ENCODE results near the gene MICU1.
A peak's percentile ranks its signal among the peaks of the same experiment; 100 is the strongest.
"Not testable (repeated sequence)": the region's sequence is repeated elsewhere in the genome, so short reads cannot be mapped to it uniquely, and the experiment has no call there.

The MICU1 gene

DNA sequence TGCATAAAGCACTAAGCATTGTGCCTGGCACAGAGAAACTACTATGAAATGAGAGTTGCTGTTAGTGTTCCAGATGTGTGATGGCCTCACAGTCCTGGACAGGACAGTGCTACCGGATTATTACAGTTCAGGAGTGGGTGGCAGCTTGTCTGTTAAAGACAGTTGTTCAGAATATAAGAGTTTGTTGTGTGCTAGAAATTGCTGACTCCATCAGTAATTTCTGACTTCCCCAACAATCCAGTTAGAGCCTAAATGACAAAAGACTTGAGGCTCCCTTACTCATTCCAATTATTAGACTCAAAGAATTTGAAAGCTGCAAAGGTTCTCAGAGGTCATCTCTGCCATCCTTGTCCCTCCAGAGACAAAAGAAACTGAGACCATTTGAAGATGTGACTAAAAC, 236.9 kb downstream of the MICU1 start:
- DNase-seq (ENCODE audit: low read depth in 2 of 2) = no peak

DNA sequence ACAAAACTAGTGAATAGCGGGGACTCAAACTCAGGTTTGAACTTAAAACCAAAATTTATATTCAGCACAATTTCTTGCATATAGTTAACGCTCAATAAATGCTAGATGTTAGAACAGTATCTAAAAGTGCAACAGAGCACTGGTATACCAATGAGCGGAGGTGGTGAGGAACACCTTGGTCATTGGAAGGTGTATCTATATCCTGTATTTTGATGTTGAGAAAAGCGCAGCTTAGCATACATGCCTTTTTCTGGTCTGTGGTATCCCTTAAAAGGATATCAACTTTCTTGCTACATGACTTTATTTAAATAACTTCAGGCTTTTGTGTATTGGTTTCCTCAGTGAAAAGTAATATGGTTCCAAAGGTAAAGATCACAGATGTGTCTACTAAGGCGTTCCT, 237.8 kb downstream of the MICU1 start:
- no peak for DNase-seq (ENCODE audit: low read depth in 2 of 2)

DNA sequence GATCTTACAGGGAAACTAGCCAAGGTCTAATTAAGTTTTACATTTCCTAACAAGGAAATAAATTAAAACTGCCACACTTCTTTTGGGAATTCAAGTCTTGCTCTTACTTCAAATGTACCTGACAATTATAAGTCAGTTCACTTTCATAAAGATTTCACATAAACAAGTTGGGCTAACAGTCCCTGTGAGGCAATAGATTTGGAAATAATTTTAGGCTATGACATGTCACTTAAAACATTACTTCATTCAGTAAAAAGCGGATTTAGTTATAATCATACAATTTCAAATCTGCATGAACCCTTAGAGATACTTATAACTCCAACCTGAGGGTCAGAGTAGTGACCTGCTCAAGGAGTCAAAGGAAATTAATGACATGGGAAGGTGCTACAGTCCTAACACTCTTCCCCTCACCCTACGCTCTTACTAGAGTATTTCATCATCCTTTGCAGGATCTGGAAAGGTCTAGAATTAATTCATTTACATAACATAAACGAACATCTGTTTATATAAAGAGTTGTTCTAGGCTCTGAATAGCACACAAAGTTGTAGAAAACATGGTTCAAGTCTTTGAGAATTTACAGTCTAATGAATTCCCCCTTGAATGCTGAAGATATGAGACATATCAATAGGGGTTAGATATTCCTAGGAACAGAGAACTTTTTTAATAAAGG, 238.8 kb downstream of the MICU1 start:
- no peak for DNase-seq (ENCODE audit: low read depth in 2 of 2)

DNA sequence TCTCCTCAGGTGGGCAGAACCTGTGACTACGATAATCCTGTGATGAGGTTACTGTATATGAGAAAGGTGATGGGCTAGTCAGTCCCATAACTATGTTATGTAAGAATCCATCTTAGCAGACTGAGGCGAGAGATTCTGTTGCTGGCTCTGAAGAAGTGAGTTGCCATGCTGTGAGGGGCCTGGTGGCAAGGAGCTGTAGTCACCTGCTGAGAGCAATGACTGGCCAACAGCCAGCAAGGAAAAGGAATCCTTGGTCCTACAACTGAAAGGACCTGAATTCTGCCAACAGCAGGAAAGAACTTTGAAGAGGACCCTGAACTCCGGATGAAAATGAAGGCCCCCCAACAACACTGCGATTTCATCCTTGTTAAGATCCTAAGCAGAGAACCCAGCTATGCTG, 240.2 kb downstream of the MICU1 start:
- no peak for DNase-seq (ENCODE audit: low read depth in 2 of 2)

DNA sequence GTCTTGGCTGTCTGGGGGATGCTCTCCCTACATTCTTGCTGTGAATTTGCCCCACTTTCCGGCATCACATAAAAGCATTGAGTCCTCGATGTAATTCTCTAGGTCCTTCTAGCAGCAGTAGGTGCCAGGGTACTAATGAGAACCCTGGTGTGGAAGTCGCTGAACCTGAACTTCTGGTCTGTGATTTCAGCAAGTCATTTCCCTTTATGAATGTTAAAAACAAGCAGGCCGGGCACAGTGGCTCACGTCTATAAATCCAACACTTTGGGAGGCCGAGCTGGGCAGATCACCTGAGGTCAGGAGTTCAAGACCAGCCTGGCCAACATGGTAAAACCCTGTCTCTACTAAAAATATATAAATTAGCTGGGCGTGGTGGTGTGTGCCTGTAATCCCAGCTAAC, 240.9 kb downstream of the MICU1 start:
- DNase-seq (ENCODE audit: low read depth in 2 of 2) = not testable (repeated sequence)

DNA sequence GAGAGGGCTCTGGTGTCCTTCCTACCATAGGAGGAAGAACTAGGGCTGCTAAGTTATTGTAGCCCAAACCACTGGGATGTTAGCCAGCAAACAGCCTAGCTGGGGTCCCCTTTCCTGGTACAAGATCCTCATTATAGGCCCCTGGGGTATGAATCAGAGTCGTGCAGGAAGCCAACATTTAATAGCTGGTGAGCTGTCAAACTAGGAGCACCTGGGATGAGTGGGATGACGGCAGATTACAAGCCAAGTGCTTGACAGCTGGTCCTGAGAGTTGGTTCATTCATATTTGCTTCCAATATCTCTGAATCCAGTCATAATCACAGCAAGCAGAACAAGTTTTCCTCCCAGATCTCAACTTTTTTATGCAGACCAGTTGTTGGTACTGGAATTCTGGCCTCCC, 246.1 kb downstream of the MICU1 start:
- no peak for DNase-seq (ENCODE audit: low read depth in 2 of 2)

DNA sequence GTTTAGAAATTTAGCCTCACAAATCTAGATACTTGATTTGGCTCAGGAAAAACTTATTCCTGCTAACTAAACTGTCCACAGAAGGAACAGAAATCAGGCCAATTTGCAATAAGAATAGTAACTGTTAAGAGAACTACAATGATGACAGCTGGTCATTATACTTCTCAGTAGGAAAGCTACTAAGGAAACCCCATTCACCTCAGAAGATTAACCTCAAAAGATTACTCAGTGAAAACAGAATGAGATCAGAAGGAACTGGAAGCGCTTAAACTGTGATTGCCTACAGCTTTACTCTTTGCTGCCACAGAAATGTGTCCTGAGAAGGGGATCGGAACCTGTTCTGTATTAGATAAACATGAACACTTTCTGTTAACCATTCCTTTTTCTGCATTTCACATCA, 246.8 kb downstream of the MICU1 start:
- DNase-seq (ENCODE audit: low read depth in 2 of 2) = no peak

DNA sequence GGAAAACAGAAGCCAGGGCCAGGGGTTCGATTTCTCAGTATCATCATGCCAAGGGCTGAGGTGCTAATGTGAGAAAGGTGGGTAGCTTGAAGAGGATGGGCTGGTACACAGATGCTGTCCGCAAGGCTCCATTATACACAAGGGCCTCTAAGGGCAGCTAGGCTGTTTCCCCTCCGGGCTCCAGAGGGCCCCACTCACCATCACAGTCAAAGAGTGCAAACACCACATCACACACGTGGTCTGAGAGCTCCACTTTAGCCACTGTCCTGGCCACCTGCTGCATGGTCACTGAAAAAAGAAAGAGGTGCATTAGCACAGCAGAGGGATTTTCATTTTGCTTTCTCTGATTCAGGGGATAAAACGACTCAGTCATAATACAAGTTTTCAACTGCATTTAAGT, 250.3 kb downstream of the MICU1 start:
- no peak for DNase-seq (ENCODE audit: low read depth in 2 of 2)

DNA sequence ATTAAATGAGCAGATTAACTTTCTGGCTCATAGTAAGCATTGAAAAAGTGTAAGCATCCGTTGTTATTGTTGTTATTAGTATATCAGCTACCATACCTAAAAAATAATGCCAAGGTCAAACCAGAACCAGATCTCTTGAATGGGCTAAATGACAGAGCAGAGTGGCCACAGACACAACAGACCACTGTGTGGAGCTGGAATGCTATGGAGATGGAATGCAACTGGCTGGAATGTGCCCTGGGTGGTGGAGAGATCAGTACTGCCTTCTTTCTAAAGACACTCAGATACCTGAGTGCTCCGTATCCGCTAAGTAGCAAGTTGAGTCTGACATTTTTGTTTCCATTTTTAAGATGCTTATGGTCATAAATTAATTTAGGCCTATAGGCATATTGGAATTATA, 250.7 kb downstream of the MICU1 start:
- no peak for DNase-seq (ENCODE audit: low read depth in 2 of 2)

DNA sequence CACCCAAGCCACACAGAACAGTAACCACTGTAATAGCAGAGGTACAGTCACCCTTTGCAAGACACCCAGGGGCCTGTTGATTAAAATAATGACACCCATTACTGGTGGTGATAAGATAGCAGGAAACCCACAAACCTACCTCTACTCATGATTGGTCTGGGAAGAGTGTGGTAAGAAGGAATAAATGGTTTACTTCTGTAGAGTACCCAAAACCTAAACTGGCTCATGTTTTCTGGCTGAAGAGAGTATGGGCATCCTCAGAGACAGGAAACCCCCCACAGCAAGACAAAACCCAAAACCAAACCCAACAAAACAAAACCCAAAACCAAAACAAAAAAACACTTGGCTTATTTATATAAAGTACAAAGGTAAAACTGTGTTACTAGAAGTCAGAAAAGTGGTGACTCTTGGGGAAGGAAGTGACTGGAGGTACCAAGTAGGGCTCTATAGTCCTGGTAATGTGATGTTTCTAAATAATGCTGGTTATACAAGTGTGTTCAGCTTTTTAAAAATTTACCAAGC, 255.6 kb downstream of the MICU1 start:
- DNase-seq (ENCODE audit: low read depth in 2 of 2) = no peak

DNA sequence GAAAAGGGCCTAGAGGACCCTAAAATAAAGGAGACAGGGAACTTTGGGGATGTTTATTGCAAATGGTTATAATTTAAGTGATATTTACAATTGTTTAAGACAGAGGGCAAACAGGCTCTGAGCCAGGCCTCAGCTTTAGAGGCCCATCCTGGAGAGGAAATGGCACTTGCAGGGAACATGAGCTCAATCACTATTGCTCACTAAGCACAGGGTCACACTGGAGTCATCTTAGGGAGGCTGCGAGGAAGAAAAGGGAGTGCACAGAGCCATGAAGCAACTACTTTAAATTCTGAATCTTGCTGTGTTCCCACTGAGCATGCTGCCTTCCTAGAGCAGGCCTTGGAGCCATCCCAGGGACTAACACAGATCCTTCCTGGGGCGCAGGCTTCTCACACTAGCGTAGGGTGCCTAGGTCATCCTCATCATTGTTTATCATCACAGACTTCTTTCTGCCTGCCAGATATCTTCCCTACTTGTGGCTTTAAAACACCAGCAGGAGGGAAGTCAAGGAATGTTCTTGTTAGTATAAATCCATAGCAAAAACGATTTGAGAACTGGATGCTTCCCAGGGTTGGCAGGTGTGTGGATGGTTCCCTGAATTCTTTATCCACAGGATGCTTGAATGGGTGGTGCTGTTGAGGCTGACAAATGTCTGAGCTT, 258.4 kb downstream of the MICU1 start:
- DNase-seq (ENCODE audit: low read depth in 2 of 2) = no peak

DNA sequence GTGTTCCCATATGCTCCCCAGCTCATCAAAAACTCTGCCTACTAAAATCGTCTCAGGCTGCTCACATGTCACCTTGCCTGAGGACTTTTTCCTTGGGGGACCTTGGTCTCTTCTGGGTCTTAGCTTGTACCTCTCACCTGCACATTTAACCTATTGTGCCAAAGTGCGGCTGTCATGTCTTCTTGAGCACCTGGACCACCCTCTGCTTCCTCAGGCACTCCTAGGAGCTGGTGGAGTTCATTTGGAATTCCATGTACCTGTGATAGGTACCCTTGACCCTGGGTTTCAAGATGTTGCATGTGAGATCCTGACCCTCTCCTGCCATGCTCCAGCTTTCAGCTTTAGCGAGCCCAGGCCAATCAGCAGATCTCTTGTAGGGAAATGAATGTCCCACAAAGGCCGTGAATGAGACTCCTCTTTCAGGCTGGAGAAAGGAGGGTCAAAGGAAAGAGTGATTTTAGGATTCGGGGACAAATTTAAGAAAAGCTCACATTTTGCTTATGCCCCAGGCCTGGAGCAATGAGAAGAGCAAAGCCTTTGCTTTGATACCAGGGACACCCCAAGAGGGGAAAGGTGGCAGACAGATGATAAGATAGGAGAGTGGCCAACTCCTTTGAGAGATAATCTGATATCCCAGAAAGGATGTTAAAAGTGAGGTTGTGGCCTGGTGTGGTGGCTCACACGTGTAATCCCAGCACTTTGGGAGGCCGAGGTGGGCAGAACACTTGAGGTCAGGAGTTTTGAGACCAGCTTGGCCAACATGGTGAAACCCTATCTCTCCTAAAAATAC, 260.6 kb downstream of the MICU1 start:
- DNase-seq (ENCODE audit: low read depth in 2 of 2) = no peak

DNA sequence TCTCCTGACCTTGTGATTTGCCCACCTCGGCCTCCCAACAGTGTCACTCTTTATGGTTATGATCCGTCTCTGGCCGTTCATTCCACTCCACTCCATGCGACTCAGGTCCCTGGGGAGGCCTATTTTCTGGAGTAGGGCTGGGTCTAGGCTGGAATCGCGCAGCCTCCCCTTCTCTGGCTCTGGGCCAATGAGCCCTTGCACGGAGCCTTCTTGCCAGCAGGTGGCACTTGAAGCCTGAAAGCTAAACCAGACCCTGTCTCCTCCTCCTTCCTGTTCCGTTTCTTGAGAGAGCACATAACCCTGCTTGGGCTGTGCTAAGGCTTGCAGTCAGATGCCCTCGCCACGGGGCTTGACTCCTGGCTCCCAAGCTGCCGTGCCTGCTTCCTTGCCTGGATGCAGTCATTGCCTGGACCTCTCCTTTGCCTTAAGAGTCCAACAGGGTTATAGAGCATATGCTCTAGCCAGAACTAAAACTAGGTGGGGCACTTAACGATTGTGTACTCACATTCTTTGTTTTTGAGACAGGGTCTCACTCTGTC, 261.6 kb downstream of the MICU1 start:
- peak; percentile 82 to 83 for DNase-seq (ENCODE audit: low read depth in 2 of 2)

DNA sequence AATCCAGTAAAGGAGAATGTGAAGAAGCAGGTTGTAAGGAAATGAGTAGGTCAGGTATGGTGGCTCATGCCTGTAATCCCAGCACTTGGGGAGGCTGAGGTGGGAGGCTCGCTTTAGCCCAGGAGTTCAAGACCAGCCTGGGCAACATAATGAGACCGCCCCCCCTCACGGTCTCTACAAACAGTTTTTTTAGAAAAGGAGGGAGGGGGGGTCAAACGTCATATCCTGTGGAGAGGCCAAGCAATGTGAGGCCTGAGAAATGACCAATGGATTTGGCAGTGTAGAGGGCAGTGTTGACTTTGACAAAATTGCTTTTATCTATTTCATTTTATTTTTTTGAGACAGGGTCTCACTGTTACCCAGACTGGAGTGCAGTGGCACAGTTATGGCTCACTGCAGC, 268.9 kb downstream of the MICU1 start:
- no peak for DNase-seq (ENCODE audit: low read depth in 2 of 2)

DNA sequence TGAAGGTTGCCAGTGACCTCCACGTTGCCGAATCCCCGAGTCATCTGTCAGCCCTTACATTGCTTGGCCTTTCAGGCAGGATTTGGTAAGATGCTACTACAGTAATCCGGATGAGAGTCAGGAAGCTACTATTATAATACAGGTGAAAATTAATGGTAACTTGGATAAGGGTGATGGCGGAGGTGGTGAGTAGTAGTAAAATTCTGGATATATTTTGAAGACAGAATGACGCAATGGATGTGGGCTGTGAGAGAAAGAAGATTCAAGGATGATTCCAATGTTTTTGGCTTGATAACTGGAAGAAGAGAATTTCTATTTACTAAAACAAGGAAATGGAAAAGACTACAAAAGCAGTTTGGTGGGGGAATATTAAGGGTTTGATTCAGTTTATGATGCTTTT, 269.8 kb downstream of the MICU1 start:
- DNase-seq (ENCODE audit: low read depth in 2 of 2) = no peak

DNA sequence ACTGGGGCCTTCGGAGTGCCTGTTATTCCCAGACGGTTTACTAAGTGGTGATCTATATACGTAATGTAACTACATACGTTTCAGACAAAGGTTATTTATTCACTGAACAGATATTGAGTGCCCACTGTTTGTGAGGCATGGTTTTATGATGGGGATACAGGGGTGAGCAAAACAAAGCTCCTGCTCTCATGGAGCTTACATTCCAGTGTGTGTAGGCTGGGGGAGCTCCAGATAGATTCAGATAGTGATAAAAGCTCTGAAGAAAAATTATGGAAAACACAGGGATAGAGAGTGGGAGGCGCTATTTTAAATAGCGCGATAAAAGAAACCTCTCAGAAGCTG, 270.7 kb downstream of the MICU1 start:
- DNase-seq (ENCODE audit: low read depth in 2 of 2) = no peak

DNA sequence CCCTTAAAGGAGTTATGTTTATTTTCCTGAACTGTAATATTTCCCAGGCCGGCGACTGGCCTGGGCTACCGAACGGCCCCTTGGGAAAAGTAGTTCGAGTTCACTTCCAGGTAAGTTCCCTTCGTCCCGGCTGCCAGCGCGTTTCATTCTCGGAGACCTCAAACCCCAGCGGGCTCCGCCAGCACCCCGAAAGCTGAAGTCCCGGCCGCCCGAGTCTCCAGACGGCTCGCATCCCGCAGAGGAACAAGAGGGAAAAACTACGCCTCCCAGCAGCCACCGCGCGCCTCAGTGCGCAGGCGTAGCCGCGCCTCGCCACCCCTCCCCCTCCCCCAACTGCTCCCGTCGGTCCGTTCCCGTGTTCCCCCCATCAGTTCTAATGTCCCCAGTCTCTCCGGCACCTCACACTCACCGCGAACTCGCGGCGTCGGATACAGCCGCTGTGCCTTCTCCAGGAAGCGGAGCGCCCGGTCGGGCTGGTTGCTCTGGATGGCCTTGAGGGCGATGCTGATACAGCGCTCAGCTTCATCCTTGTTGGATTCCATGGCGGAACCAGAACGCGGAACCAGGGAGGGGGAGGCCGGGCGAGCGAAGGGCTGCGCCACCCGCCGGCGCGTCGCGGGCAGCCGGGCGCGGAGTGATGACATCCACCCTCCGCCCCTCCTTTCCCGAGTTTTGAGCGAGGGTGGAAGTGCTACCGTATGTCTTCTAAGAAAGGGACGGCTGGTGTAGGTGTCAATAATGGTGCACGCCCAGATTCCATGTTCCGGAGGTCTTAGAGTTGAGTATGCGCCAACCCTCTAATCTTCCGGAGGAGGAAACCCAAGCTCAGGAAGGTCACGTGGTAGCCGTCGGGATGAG, 271.3 kb downstream of the MICU1 start, which contains the start of gene DNAJB12:
Gene DNAJB12, minus strand, starts transcription at position 564 of the 858 bp plus-strand sequence. Its CDS starts 22 bp downstream, at position 542.
- DNase-seq (ENCODE audit: low read depth in 2 of 2) = peak; percentile 93 to 95

DNA sequence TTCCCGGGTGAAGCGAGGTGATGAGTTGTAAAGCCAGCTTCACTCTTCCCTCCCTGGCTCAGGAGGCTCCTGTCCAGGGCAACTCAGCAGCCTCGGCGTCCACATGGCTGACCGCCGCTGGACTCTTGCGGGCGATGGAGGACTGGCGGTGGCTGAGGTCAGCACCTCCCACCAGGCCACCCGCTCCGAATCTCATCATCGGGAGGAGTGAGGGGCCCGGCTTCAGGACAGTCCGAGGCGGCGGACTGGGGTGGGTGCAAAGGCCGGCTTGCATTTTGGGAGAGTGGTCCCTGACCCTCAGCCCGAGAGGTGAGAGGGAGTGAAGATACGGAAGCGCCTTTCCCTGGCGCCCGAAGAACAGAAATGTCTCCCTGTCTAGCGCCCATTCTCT, 271.9 kb downstream of the MICU1 start:
- no peak for DNase-seq (ENCODE audit: low read depth in 2 of 2)

DNA sequence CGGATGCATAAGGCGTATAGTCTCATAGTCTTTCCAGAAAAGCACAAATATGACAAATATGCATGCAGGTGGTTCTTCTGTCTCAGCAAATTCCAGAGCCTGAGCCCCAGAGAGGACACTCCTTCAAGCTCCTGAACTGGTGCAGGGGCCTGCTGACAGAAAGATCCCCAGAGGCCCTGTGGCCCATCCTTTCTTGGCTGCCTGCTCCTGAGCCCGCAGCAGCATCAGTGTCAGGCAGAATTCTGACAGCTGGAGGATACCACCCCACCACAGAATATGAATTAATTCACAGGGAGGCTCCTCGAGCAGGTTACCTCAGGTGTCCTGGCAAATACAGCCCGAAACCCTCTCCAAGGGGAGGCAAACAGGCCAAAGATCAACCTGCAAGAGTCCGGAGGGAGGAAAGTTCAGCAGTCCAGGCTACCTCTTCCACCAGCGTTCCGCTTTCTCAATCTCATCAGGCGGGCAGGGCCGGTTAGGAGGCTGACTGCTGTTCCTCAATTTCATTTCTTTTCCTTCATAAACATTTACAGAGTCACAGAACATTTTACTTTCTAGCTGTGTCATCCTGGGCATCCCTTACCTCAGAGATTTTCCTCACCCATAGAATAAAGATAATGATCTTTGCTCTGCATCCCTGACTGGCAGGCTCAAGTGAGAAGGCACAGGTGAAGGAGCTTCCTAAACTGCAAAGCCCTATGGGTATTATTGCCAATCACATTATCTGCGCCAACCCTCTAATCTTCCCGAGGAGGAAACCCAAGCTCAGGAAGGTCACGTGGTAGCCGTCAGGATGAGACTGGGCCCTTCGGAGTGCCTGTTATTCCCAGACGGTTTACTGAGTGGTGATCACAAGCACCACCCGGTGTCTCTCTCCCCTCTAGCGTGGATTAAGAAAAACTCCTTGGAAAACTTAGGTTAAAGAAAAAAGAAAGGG, 272.6 kb downstream of the MICU1 start:
- no peak for DNase-seq (ENCODE audit: low read depth in 2 of 2)

DNA sequence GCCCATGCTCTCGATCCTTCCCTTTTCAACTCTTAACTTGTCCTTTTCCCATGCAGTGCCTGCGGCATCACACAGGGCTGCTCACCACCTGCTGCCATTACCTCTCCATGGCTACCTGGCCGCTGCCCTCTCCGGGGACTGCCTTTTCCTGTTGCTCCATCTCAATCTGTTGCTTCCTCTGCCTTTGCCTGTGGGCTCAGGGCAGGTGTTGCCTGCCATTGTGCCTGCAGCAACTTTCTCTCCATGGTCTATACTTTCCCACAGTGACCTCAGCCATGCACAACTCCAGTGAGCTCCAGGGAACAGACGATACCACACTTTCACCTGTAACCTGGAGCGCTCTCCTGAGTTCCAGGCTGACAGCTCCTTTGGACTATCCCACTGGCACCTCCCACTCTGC, 274.4 kb downstream of the MICU1 start:
- DNase-seq (ENCODE audit: low read depth in 2 of 2) = no peak
